Uterus (tissue), 2 donors: ENCODE results near the gene CCDC177.

ENCODE experiments used
- CTCF ChIP-seq, 4 experiments: fragments of 200-600 bp in 2 of 4; fragments of 450-650 bp in 2 of 4; sonication (generic) in 2 of 4; IDR thresholded peaks; one replicate each; pipeline ENCODE4 v1.5.1; 2016 to 2019; ENCODE audit warnings: antibody characterized with exemption in 4 of 4, mild to moderate bottlenecking in 2 of 4, moderate library complexity in 1 of 4
- POLR2A ChIP-seq, 2 donors: fragments of 450-650 bp; IDR thresholded peaks; one replicate each; pipeline ENCODE4 v1.6.1; 2016; ENCODE audit warnings: antibody characterized with exemption in 2 of 2, mild to moderate bottlenecking in 1 of 2, moderate library complexity in 1 of 2

- no peak for TF ChIP-seq POLR2A (IDR thresholded peaks at IDR 0.05)
- no peak for TF ChIP-seq CTCF (IDR thresholded peaks at IDR 0.05)
These were observed 3.1 kb downstream of the CCDC177 start for GRCh38 chr14:69571449-69572029.
